Activated T-helper 1 cell treated with anti-CD3 and anti-CD28 coated beads, Interleukin-12 subunit alpha, Interleukin-12 subunit beta, Interleukin-2, Interleukin-4 antibody, amounts not matched to agents 30 ng/mL and 10 ng/mL and 1 ng/mL, durations not matched to agents 14 hours and 24 hours and 36 hours (primary cell): ENCODE results near the gene NFATC2. TPM values are rescaled to one million over a fixed set of nuclear protein-coding genes. Genes with fewer than 3 reads are reported as not detected.

ENCODE experiments used
- DNase-seq: peaks from one replicate; pipeline ENCODE4 v3.0.0; 2021; ENCODE audit warnings: low spot score
- H3K27ac Mint-ChIP-seq: one replicate; pipeline ENCODE4 v1.8.0; 2021; ENCODE audit warnings: mild to moderate bottlenecking, mixed read lengths
- H3K27me3 Mint-ChIP-seq: one replicate; pipeline ENCODE4 v1.8.0; 2022; ENCODE audit warnings: mild to moderate bottlenecking, moderate library complexity, mixed read lengths; ENCODE audit not compliant: insufficient read depth
- H3K36me3 Mint-ChIP-seq: one replicate; pipeline ENCODE4 v1.8.0; 2021; ENCODE audit warnings: low read depth, mixed read lengths
- H3K4me1 Mint-ChIP-seq: one replicate; pipeline ENCODE4 v1.8.0; 2021; ENCODE audit warnings: low read depth, mixed read lengths
- H3K4me3 Mint-ChIP-seq: one replicate; pipeline ENCODE4 v1.8.0; 2021; ENCODE audit warnings: mild to moderate bottlenecking, moderate library complexity, mixed read lengths
- H3K9me3 Mint-ChIP-seq: one replicate; pipeline ENCODE4 v1.8.0; 2021; ENCODE audit warnings: mixed read lengths
- intact Hi-C: fragments of 100-400 bp; cut with micrococcal nuclease; formaldehyde crosslinking; loops from one replicate; pipeline ENCODE4 v1.15.1; 2024
- total RNA-seq: library from RNA; stranded (reverse); gene quantifications from 2 replicates; pipeline ENCODE4 v1.2.3, GENCODE V29; 2022

NFATC2 gene
- total RNA-seq, 1 donor from 2014 or later, result 84.0 TPM

GRCh38 chr20:51505566-51505965 lies 37.0 kb downstream of the NFATC2 start:
- H3K27ac Mint-ChIP-seq, result no peak overlapping the region
- intact Hi-C loops, result no loop called here
- no peak for DNase-seq
- peaks cover 43% of the 10 kb centered on the region for H3K4me1 Mint-ChIP-seq
- no peaks in the 10 kb centered on the region for H3K27me3 Mint-ChIP-seq
- no peaks in the 10 kb centered on the region for H3K9me3 Mint-ChIP-seq
- peaks cover 52% of the 10 kb centered on the region for H3K36me3 Mint-ChIP-seq
- no peak overlapping the region for H3K4me3 Mint-ChIP-seq

- H3K27ac Mint-ChIP-seq, result no peak overlapping the region
- H3K4me1 Mint-ChIP-seq, result peaks cover 56% of the 10 kb centered on the region
- H3K36me3 Mint-ChIP-seq, result peaks cover 50% of the 10 kb centered on the region
- no peak overlapping the region for H3K4me3 Mint-ChIP-seq
- no peaks in the 10 kb centered on the region for H3K27me3 Mint-ChIP-seq
- H3K9me3 Mint-ChIP-seq, result no peaks in the 10 kb centered on the region
- no peak for DNase-seq
- intact Hi-C loops, result no loop called here
These were observed 39.1 kb downstream of the NFATC2 start for GRCh38 chr20:51503376-51503775.

GRCh38 chr20:51500936-51501335 lies 41.6 kb downstream of the NFATC2 start:
- H3K4me3 Mint-ChIP-seq, result peak overlapping the region; percentile 17
- H3K9me3 Mint-ChIP-seq, result no peaks in the 10 kb centered on the region
- H3K36me3 Mint-ChIP-seq, result peaks cover 52% of the 10 kb centered on the region
- H3K4me1 Mint-ChIP-seq, result peaks cover 80% of the 10 kb centered on the region
- no peaks in the 10 kb centered on the region for H3K27me3 Mint-ChIP-seq
- DNase-seq, result no peak
- peak overlapping the region; percentile 69 for H3K27ac Mint-ChIP-seq
- intact Hi-C loops, result loop anchor here (1.0 kb wide), 10 partner anchors 11 to 160 kb away; no protein-coding TSS in a partner anchor

GRCh38 chr20:51500311-51500710 lies 42.2 kb downstream of the NFATC2 start:
- H3K4me3 Mint-ChIP-seq, result no peak overlapping the region

GRCh38 chr20:51498765-51499540 lies 43.6 kb downstream of the NFATC2 start:
- DNase-seq, result no peak
- no peaks in the 10 kb centered on the region for H3K27me3 Mint-ChIP-seq
- H3K4me3 Mint-ChIP-seq, result peak overlapping the region; percentile 76
- H3K36me3 Mint-ChIP-seq, result peaks cover 52% of the 10 kb centered on the region
- peak overlapping the region; percentile 81 for H3K27ac Mint-ChIP-seq
- H3K9me3 Mint-ChIP-seq, result no peaks in the 10 kb centered on the region
- H3K4me1 Mint-ChIP-seq, result peaks cover 92% of the 10 kb centered on the region
- intact Hi-C loops, result loop anchor here (5.0 kb wide), 1 partner anchor 517 kb away; no protein-coding TSS in a partner anchor

More at GRCh38 chr20:51500311-51500710, 42.2 kb downstream of the NFATC2 start:
- Mint-ChIP-seq H3K27me3 (no peaks in the 10 kb centered on the region), H3K4me1 (peaks cover 86% of the 10 kb centered on the region), H3K9me3 (no peaks in the 10 kb centered on the region), H3K27ac (peak overlapping the region; percentile 81), H3K36me3 (peaks cover 52% of the 10 kb centered on the region)
- intact Hi-C loops, result loop anchor here (1.0 kb wide), 10 partner anchors 12 to 161 kb away; no protein-coding TSS in a partner anchor
- DNase-seq, result peak; percentile 48

GRCh38 chr20:51497542-51498467 lies 44.7 kb downstream of the NFATC2 start:
- H3K9me3 Mint-ChIP-seq, result no peaks in the 10 kb centered on the region
- peak overlapping the region; percentile 76 for H3K4me3 Mint-ChIP-seq
- H3K4me1 Mint-ChIP-seq, result peaks cover 94% of the 10 kb centered on the region
- DNase-seq, result peak; percentile 25
- intact Hi-C loops, result loop anchor here (1.0 to 5.0 kb wide), 2 partner anchors 93 to 516 kb away; no protein-coding TSS in a partner anchor
- H3K27me3 Mint-ChIP-seq, result no peaks in the 10 kb centered on the region
- H3K36me3 Mint-ChIP-seq, result peaks cover 54% of the 10 kb centered on the region
- peak overlapping the region; percentile 81 for H3K27ac Mint-ChIP-seq

- DNase-seq, result no peak
- Mint-ChIP-seq H3K4me3 (peak overlapping the region; percentile 76), H3K27ac (peak overlapping the region; percentile 81), H3K4me1 (peaks cover 90% of the 10 kb centered on the region), H3K36me3 (peaks cover 52% of the 10 kb centered on the region), H3K27me3 (no peaks in the 10 kb centered on the region), H3K9me3 (no peaks in the 10 kb centered on the region)
- intact Hi-C loops, result loop anchor here (1.0 to 5.0 kb wide), 2 partner anchors 92 to 515 kb away; no protein-coding TSS in a partner anchor
These were observed 45.6 kb downstream of the NFATC2 start for GRCh38 chr20:51496964-51497363.

GRCh38 chr20:51495921-51496545 lies 46.5 kb downstream of the NFATC2 start:
- peaks cover 90% of the 10 kb centered on the region for H3K4me1 Mint-ChIP-seq
- peak overlapping the region; percentile 90 for H3K27ac Mint-ChIP-seq
- intact Hi-C loops, result loop anchor here (5.0 kb wide), 1 partner anchor 514 kb away; no protein-coding TSS in a partner anchor

GRCh38 chr20:51495291-51495690 lies 47.2 kb downstream of the NFATC2 start:
- Mint-ChIP-seq H3K4me3 (peak overlapping the region; percentile 28), H3K36me3 (peaks cover 61% of the 10 kb centered on the region), H3K4me1 (peaks cover 93% of the 10 kb centered on the region), H3K9me3 (no peaks in the 10 kb centered on the region), H3K27me3 (no peaks in the 10 kb centered on the region), H3K27ac (peak overlapping the region; percentile 90)
- DNase-seq, result no peak
- intact Hi-C loops, result loop anchor here (5.0 kb wide), 1 partner anchor 513 kb away; no protein-coding TSS in a partner anchor

More at GRCh38 chr20:51495921-51496545, 46.5 kb downstream of the NFATC2 start:
- no peaks in the 10 kb centered on the region for H3K27me3 Mint-ChIP-seq
- H3K9me3 Mint-ChIP-seq, result no peaks in the 10 kb centered on the region
- H3K36me3 Mint-ChIP-seq, result peaks cover 58% of the 10 kb centered on the region
- no peak for DNase-seq
- peak overlapping the region; percentile 13 for H3K4me3 Mint-ChIP-seq

- Mint-ChIP-seq H3K9me3 (no peaks in the 10 kb centered on the region), H3K27ac (peak overlapping the region; percentile 90), H3K27me3 (no peaks in the 10 kb centered on the region), H3K4me3 (peak overlapping the region; percentile 71), H3K36me3 (peaks cover 65% of the 10 kb centered on the region), H3K4me1 (peaks cover 93% of the 10 kb centered on the region)
- intact Hi-C loops, result loop anchor here (5.0 kb wide), 1 partner anchor 512 kb away; no protein-coding TSS in a partner anchor
- no peak for DNase-seq
These were observed 48.0 kb downstream of the NFATC2 start for GRCh38 chr20:51494241-51495110.

- no peak overlapping the region for H3K4me3 Mint-ChIP-seq
- peaks cover 93% of the 10 kb centered on the region for H3K4me1 Mint-ChIP-seq
- no peak overlapping the region for H3K27ac Mint-ChIP-seq
- H3K27me3 Mint-ChIP-seq, result no peaks in the 10 kb centered on the region
- DNase-seq, result no peak
- peaks cover 64% of the 10 kb centered on the region for H3K36me3 Mint-ChIP-seq
- intact Hi-C loops, result no loop called here
- no peaks in the 10 kb centered on the region for H3K9me3 Mint-ChIP-seq
These were observed 49.1 kb downstream of the NFATC2 start for GRCh38 chr20:51493346-51493791.
